WTC11 (cell line): ENCODE measurements around the gene FNDC5. TPM values are rescaled to one million over a fixed set of nuclear protein-coding genes. Genes with fewer than 3 reads are reported as not detected.

Source experiments
- ATAC-seq: fragments of 200-7000 bp; cut with Tn5 transposase; 2 replicates; pipeline ENCODE4 v1.10.0; 2021; ENCODE audit warnings: mild to moderate bottlenecking, moderate library complexity
- CTCF ChIA-PET: fragments of 300-600 bp; sonication (Branson Sonifier 250); formaldehyde crosslinking; loops from one replicate; lab custom pipeline; 2021; ENCODE audit warnings: antibody characterized with exemption; lab: Charles Lee
- POLR2A ChIA-PET: fragments of 350-600 bp; sonication (Branson Sonifier 250); formaldehyde crosslinking; loops from one replicate; lab custom pipeline; 2021; ENCODE audit warnings: antibody characterized with exemption; lab: Charles Lee
- DNase-seq: peaks from one replicate; pipeline ENCODE4 v3.0.0; 2021; ENCODE audit warnings: low spot score
- H3K27ac Mint-ChIP-seq: 2 replicates; pipeline ENCODE4 v1.8.0; 2021; ENCODE audit warnings: mixed read lengths
- H3K27me3 Mint-ChIP-seq: 2 replicates; pipeline ENCODE4 v1.8.0; 2021; ENCODE audit warnings: low read depth, mild to moderate bottlenecking, moderate library complexity, mixed read lengths
- H3K36me3 Mint-ChIP-seq: 2 replicates; pipeline ENCODE4 v1.8.0; 2021; ENCODE audit warnings: mixed read lengths
- H3K4me1 Mint-ChIP-seq: 2 replicates; pipeline ENCODE4 v1.8.0; 2022; ENCODE audit warnings: mixed read lengths
- H3K4me3 Mint-ChIP-seq: 2 replicates; pipeline ENCODE4 v1.8.0; 2021; ENCODE audit warnings: mild to moderate bottlenecking, moderate library complexity, mixed read lengths
- H3K9me3 Mint-ChIP-seq: 2 replicates; pipeline ENCODE4 v1.8.0; 2021; ENCODE audit warnings: mixed read lengths
- ATF1 ChIP-seq: sonication (generic); formaldehyde crosslinking; IDR thresholded peaks from 2 replicates; pipeline ENCODE4 v1.8.1; 2023; ENCODE audit warnings: mild to moderate bottlenecking, moderate library complexity, missing genetic modification reagents
- FOXK1 ChIP-seq: sonication (generic); formaldehyde crosslinking; IDR thresholded peaks from 2 replicates; pipeline ENCODE4 v1.8.0; 2022; ENCODE audit warnings: mild to moderate bottlenecking, moderate library complexity, missing genetic modification reagents
- JAZF1 ChIP-seq: fragments of 250-450 bp; sonication (Bioruptor Pico); IDR thresholded peaks from 2 replicates; pipeline ENCODE4 v1.9.0; 2021; ENCODE audit warnings: moderate library complexity, mild to moderate bottlenecking, inconsistent platforms
- MXD4 ChIP-seq: fragments of 250-450 bp; sonication (Bioruptor Pico); IDR thresholded peaks from 2 replicates; pipeline ENCODE4 v1.8.0; 2021; ENCODE audit warnings: mild to moderate bottlenecking, moderate library complexity, borderline replicate concordance
- NFE2L1 ChIP-seq: sonication (generic); formaldehyde crosslinking; IDR thresholded peaks from 2 replicates; pipeline ENCODE4 v1.8.1; 2023; ENCODE audit warnings: missing genetic modification reagents
- NFYB ChIP-seq: sonication (generic); formaldehyde crosslinking; conservative IDR thresholded peaks from 2 replicates; pipeline ENCODE4 v1.8.0; 2022; ENCODE audit warnings: low read depth, missing genetic modification reagents
- OVOL2 ChIP-seq: fragments of 250-450 bp; sonication (Bioruptor Pico); IDR thresholded peaks from 2 replicates; pipeline ENCODE4 v1.9.0; 2021; ENCODE audit warnings: mild to moderate bottlenecking, borderline replicate concordance
- SMAD3 ChIP-seq: sonication (generic); formaldehyde crosslinking; IDR thresholded peaks from 2 replicates; pipeline ENCODE4 v1.8.0; 2022; ENCODE audit warnings: missing genetic modification reagents, mild to moderate bottlenecking, borderline replicate concordance
- TP53 ChIP-seq: sonication (generic); formaldehyde crosslinking; IDR thresholded peaks from 2 replicates; pipeline ENCODE4 v1.8.1; 2023; ENCODE audit warnings: mild to moderate bottlenecking, missing genetic modification reagents
- ZNF423 ChIP-seq: fragments of 250-450 bp; sonication (Bioruptor Pico); IDR thresholded peaks from 2 replicates; pipeline ENCODE4 v2.1.2; 2022; ENCODE audit warnings: mild to moderate bottlenecking, moderate library complexity
- ZNF671 ChIP-seq: fragments of 250-450 bp; sonication (Bioruptor Pico); IDR thresholded peaks from 2 replicates; pipeline ENCODE4 v1.8.0; 2021; ENCODE audit warnings: mild to moderate bottlenecking
- total RNA-seq: library from RNA; stranded (reverse); gene quantifications from 3 replicates; pipeline ENCODE4 v1.2.3, GENCODE V29; 2021
- TF ChIP-seq, protein P1 (sequence below): sonication (generic); formaldehyde crosslinking; IDR thresholded peaks from 2 replicates; pipeline ENCODE4 v1.8.1; 2022; ENCODE audit warnings: low read depth, missing genetic modification reagents, borderline replicate concordance
- TF ChIP-seq, protein P2 (sequence below): sonication (generic); formaldehyde crosslinking; IDR thresholded peaks from 2 replicates; pipeline ENCODE4 v1.8.1; 2022; ENCODE audit warnings: mild to moderate bottlenecking, missing genetic modification reagents, moderate library complexity, borderline replicate concordance
- TF ChIP-seq, protein P3 (sequence below): sonication (generic); formaldehyde crosslinking; IDR thresholded peaks from 2 replicates; pipeline ENCODE4 v1.8.1; 2023; ENCODE audit warnings: mild to moderate bottlenecking, missing genetic modification reagents, borderline replicate concordance
- TF ChIP-seq, protein P4 (sequence below): sonication (generic); formaldehyde crosslinking; IDR thresholded peaks from 2 replicates; pipeline ENCODE4 v1.8.0; 2022; ENCODE audit warnings: missing genetic modification reagents
- TF ChIP-seq, protein P5 (sequence below): sonication (generic); formaldehyde crosslinking; IDR thresholded peaks from 2 replicates; pipeline ENCODE4 v1.8.1; 2022; ENCODE audit warnings: low read depth, mild to moderate bottlenecking, moderate library complexity, missing genetic modification reagents, borderline replicate concordance

The FNDC5 gene
- total RNA-seq, 1 experiment from 2014 or later, result 1.2 TPM

- TF ChIP-seq, protein P1, sequence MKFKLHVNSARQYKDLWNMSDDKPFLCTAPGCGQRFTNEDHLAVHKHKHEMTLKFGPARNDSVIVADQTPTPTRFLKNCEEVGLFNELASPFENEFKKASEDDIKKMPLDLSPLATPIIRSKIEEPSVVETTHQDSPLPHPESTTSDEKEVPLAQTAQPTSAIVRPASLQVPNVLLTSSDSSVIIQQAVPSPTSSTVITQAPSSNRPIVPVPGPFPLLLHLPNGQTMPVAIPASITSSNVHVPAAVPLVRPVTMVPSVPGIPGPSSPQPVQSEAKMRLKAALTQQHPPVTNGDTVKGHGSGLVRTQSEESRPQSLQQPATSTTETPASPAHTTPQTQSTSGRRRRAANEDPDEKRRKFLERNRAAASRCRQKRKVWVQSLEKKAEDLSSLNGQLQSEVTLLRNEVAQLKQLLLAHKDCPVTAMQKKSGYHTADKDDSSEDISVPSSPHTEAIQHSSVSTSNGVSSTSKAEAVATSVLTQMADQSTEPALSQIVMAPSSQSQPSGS (CRISPR knock-in tag), result no peak
- TF ChIP-seq, protein P2, sequence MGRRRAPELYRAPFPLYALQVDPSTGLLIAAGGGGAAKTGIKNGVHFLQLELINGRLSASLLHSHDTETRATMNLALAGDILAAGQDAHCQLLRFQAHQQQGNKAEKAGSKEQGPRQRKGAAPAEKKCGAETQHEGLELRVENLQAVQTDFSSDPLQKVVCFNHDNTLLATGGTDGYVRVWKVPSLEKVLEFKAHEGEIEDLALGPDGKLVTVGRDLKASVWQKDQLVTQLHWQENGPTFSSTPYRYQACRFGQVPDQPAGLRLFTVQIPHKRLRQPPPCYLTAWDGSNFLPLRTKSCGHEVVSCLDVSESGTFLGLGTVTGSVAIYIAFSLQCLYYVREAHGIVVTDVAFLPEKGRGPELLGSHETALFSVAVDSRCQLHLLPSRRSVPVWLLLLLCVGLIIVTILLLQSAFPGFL, result no peak
- TF ChIP-seq NFYB (no peak), ZNF671 (CRISPR knock-in tag) (no peak), OVOL2 (CRISPR knock-in tag) (no peak), TP53 (no peak), ATF1 (CRISPR knock-in tag) (no peak)
- TF ChIP-seq, protein P3, sequence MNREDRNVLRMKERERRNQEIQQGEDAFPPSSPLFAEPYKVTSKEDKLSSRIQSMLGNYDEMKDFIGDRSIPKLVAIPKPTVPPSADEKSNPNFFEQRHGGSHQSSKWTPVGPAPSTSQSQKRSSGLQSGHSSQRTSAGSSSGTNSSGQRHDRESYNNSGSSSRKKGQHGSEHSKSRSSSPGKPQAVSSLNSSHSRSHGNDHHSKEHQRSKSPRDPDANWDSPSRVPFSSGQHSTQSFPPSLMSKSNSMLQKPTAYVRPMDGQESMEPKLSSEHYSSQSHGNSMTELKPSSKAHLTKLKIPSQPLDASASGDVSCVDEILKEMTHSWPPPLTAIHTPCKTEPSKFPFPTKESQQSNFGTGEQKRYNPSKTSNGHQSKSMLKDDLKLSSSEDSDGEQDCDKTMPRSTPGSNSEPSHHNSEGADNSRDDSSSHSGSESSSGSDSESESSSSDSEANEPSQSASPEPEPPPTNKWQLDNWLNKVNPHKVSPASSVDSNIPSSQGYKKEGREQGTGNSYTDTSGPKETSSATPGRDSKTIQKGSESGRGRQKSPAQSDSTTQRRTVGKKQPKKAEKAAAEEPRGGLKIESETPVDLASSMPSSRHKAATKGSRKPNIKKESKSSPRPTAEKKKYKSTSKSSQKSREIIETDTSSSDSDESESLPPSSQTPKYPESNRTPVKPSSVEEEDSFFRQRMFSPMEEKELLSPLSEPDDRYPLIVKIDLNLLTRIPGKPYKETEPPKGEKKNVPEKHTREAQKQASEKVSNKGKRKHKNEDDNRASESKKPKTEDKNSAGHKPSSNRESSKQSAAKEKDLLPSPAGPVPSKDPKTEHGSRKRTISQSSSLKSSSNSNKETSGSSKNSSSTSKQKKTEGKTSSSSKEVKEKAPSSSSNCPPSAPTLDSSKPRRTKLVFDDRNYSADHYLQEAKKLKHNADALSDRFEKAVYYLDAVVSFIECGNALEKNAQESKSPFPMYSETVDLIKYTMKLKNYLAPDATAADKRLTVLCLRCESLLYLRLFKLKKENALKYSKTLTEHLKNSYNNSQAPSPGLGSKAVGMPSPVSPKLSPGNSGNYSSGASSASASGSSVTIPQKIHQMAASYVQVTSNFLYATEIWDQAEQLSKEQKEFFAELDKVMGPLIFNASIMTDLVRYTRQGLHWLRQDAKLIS (CRISPR knock-in tag), result no peak
Measured at GRCh38 chr1:32848354-32849063, 22.2 kb downstream of the FNDC5 start (continued).

DNA sequence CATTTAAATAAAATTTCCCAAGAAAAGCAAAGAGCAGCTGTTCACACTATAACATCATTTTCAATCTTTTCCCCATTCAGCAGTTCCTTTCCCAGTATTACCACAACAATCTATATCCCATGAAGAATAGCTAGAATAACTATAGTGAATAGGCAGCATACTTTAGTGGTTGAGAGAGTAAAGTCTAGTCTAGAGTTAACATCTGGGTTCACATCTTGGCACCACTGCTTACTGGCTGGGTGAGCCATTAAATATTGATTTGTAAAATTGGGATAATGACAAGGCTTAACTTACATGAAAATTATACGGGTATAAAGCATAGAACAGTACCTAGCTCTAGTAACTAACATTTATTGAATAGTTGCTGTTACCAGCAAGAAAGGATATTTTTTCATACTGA is 38.8 kb downstream of the FNDC5 start:
- Mint-ChIP-seq H3K4me3 (no peak overlapping the region), H3K36me3 (peaks cover 72% of the 10 kb centered on the region), H3K27ac (no peak overlapping the region), H3K27me3 (no peaks in the 10 kb centered on the region), H3K4me1 (no peaks in the 10 kb centered on the region), H3K9me3 (no peaks in the 10 kb centered on the region)
- ATAC-seq (no peak), DNase-seq (no peak)
- CTCF ChIA-PET, result interaction anchor here (0.5 to 0.9 kb wide), 2 partner anchors 75 to 119 kb away, joined by 3 read pairs; no protein-coding TSS in a partner anchor
- TF ChIP-seq SMAD3 (CRISPR knock-in tag) (no peak), FOXK1 (no peak), NFE2L1 (CRISPR knock-in tag) (no peak), ZNF423 (CRISPR knock-in tag) (no peak), JAZF1 (CRISPR knock-in tag) (no peak), MXD4 (CRISPR knock-in tag) (no peak)
- TF ChIP-seq, protein P4, sequence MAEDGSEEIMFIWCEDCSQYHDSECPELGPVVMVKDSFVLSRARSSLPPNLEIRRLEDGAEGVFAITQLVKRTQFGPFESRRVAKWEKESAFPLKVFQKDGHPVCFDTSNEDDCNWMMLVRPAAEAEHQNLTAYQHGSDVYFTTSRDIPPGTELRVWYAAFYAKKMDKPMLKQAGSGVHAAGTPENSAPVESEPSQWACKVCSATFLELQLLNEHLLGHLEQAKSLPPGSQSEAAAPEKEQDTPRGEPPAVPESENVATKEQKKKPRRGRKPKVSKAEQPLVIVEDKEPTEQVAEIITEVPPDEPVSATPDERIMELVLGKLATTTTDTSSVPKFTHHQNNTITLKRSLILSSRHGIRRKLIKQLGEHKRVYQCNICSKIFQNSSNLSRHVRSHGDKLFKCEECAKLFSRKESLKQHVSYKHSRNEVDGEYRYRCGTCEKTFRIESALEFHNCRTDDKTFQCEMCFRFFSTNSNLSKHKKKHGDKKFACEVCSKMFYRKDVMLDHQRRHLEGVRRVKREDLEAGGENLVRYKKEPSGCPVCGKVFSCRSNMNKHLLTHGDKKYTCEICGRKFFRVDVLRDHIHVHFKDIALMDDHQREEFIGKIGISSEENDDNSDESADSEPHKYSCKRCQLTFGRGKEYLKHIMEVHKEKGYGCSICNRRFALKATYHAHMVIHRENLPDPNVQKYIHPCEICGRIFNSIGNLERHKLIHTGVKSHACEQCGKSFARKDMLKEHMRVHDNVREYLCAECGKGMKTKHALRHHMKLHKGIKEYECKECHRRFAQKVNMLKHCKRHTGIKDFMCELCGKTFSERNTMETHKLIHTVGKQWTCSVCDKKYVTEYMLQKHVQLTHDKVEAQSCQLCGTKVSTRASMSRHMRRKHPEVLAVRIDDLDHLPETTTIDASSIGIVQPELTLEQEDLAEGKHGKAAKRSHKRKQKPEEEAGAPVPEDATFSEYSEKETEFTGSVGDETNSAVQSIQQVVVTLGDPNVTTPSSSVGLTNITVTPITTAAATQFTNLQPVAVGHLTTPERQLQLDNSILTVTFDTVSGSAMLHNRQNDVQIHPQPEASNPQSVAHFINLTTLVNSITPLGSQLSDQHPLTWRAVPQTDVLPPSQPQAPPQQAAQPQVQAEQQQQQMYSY (CRISPR knock-in tag), result no peak
- TF ChIP-seq, protein P5, sequence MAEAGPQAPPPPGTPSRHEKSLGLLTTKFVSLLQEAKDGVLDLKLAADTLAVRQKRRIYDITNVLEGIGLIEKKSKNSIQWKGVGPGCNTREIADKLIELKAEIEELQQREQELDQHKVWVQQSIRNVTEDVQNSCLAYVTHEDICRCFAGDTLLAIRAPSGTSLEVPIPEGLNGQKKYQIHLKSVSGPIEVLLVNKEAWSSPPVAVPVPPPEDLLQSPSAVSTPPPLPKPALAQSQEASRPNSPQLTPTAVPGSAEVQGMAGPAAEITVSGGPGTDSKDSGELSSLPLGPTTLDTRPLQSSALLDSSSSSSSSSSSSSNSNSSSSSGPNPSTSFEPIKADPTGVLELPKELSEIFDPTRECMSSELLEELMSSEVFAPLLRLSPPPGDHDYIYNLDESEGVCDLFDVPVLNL, result no peak
- POLR2A ChIA-PET, result no interaction called here
